K562 (cell line): ENCODE data around the gene POPDC2.

Source experiments
- ARID2 ChIP-seq: fragments of 450-650 bp; IDR thresholded peaks from 2 replicates; pipeline ENCODE4 v1.6.1; 2017; ENCODE audit warnings: antibody characterized with exemption, mild to moderate bottlenecking
- CTCF ChIP-seq, 3 experiments: IDR thresholded peaks in 2 of 3; conservative IDR thresholded peaks in 1 of 3; 2 replicates each; pipeline ENCODE4 v1.5.1; 2011 to 2012; ENCODE audit warnings: low read length in 3 of 3, mild to moderate bottlenecking in 3 of 3, control low read depth in 2 of 3, improper control_type of control experiment in 1 of 3, inconsistent platforms in 1 of 3, low read depth in 1 of 3, mixed read lengths in 1 of 3, moderate library complexity in 1 of 3; ENCODE audit not compliant: insufficient read depth in 2 of 3
- EZH2 ChIP-seq: IDR thresholded peaks from 2 replicates; pipeline ENCODE4 v1.6.1; 2012; ENCODE audit warnings: low read depth, mild to moderate bottlenecking, inconsistent platforms, low read length, borderline replicate concordance
- GABPB2 ChIP-seq: fragments of 250-450 bp; sonication (Bioruptor Pico); conservative IDR thresholded peaks from 2 replicates; pipeline ENCODE4 v1.5.1; 2021; ENCODE audit warnings: mild to moderate bottlenecking
- NR2C2 ChIP-seq, 2 experiments: fragments of 200-800 bp in 1 of 2; sonication (Bioruptor generic) in 1 of 2; sonication (generic) in 1 of 2; formaldehyde crosslinking in 1 of 2; IDR thresholded peaks; 2 replicates each; pipeline versions ENCODE4 v1.6.1 to v1.8.0; 2016 to 2022; ENCODE audit warnings: mild to moderate bottlenecking in 1 of 2, missing compliant biosample characterization in 1 of 2, missing genetic modification characterization in 1 of 2, missing genetic modification reagents in 1 of 2
- POLR2AphosphoS2 ChIP-seq: IDR thresholded peaks from 2 replicates; pipeline ENCODE4 v1.6.1; 2012; ENCODE audit warnings: low read length, improper control_type of control experiment
- TCF15 ChIP-seq: fragments of 250-450 bp; sonication (Bioruptor Pico); IDR thresholded peaks from 2 replicates; pipeline ENCODE4 v1.8.0; 2022; ENCODE audit warnings: moderate library complexity, mild to moderate bottlenecking, inconsistent platforms

- no peak for TF ChIP-seq CTCF (IDR thresholded peaks at IDR 0.05 in 2 of 3, conservative IDR thresholded peaks at IDR 0.05 in 1 of 3; ENCODE audit: insufficient read depth in 2 of 3, low read depth in 1 of 3, low read length in 3 of 3)
- no peak for TF ChIP-seq POLR2AphosphoS2
- no peak for TF ChIP-seq TCF15 (CRISPR knock-in tag)
- no peak for TF ChIP-seq EZH2
- TF ChIP-seq ARID2, result no peak
- TF ChIP-seq GABPB2 (CRISPR knock-in tag), result no peak
- no peak for TF ChIP-seq NR2C2 (CRISPR knock-in tag; IDR thresholded peaks at IDR 0.05)
- TF ChIP-seq NR2C2 (tag; IDR thresholded peaks at IDR 0.05), result no peak
Measured at GRCh38 chr3:119703820-119704531, 43.6 kb upstream of the POPDC2 start.
